Endothelial cell of umbilical vein (primary cell): ENCODE data around the gene BICD2.

Experiments
- CTCF ChIP-seq, 2 donors: IDR thresholded peaks; 1 replicate in 1 of 2; 2 replicates in 1 of 2; pipeline ENCODE4 v1.5.1; 2011; ENCODE audit warnings: low read length in 2 of 2, mild to moderate bottlenecking in 2 of 2, moderate library complexity in 2 of 2, control low read depth in 1 of 2, inconsistent platforms in 1 of 2, low read depth in 1 of 2; ENCODE audit not compliant: insufficient read depth in 1 of 2; ENCODE audit errors: extremely low read depth in 1 of 2
- EZH2 ChIP-seq: IDR thresholded peaks from 2 replicates; pipeline ENCODE4 v1.6.1; 2012; ENCODE audit warnings: borderline replicate concordance, low read depth, mild to moderate bottlenecking, moderate library complexity, low read length, inconsistent platforms; ENCODE audit not compliant: severe bottlenecking
- FOS ChIP-seq: IDR thresholded peaks from 2 replicates; pipeline ENCODE4 v1.6.1; 2011; ENCODE audit warnings: mild to moderate bottlenecking, low read length, moderate library complexity, borderline replicate concordance; ENCODE audit not compliant: insufficient read depth
- MAX ChIP-seq: IDR thresholded peaks from 2 replicates; pipeline ENCODE4 v1.6.1; 2011; ENCODE audit not compliant: insufficient read depth, insufficient read length
- MYC ChIP-seq: IDR thresholded peaks from one replicate; pipeline ENCODE4 v1.6.1; 2011; ENCODE audit warnings: mild to moderate bottlenecking, low read depth, low read length
- POLR2AphosphoS5 ChIP-seq: IDR thresholded peaks from 2 replicates; pipeline ENCODE4 v1.6.1; 2012; ENCODE audit warnings: low read depth, mild to moderate bottlenecking, control low read depth, low read length, moderate library complexity; ENCODE audit not compliant: insufficient read depth

- TF ChIP-seq CTCF (IDR thresholded peaks at IDR 0.05; ENCODE audit: extremely low read depth in 1 of 2, insufficient read depth in 1 of 2, low read depth in 1 of 2, low read length in 2 of 2): no peak
- no peak for TF ChIP-seq EZH2
- TF ChIP-seq MYC: no peak
- no peak for TF ChIP-seq FOS
- TF ChIP-seq POLR2AphosphoS5: no peak
- TF ChIP-seq MAX: no peak
Measured at GRCh38 chr9:92754091-92754745, 10.4 kb downstream of the BICD2 start.
